ENCODE results near the gene KCNAB2.

Gene KCNAB2

DNA sequence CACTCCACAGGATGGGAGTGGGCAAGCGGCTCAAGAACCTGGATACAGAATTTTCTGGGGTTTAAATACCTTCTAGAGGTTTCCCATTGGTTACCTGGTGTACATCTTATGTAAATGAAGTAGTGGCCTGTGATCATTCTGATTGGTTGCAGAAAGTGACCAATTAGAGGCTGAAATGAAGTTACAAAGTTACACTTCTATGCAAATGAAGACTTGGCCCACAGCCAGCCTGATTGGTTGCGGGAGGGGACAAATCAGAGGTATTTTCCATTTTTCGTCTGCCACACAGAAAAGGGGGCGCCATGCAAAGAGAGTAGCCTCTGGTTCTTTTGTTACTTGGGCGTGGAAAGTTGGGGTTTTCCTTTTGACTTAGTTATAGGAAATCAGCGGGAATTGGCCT is 8.9 kb downstream of the KCNAB2 start:
- H3F3A ChIP-seq (ENCODE audit: insufficient read depth, low read length), result no peaks in the 10 kb centered on the region
- no peaks in the 10 kb centered on the region for H3K27me3 ChIP-seq (ENCODE audit: insufficient read depth, low read length)
- H3K27ac ChIP-seq (ENCODE audit: low read depth, low read length, poor library complexity, severe bottlenecking), result no peak overlapping the region
- no peaks in the 10 kb centered on the region for H4K20me1 ChIP-seq (ENCODE audit: insufficient read depth, low read length)
- no peak overlapping the region for H3K4me2 ChIP-seq (ENCODE audit: low read length)
- H3K36me3 ChIP-seq (ENCODE audit: insufficient read depth, low read length), result 0 out of 2 replicates have a peak, but pooled peaks cover 4% of the 10 kb centered on the region
- TF ChIP-seq EZH2 (IDR thresholded peaks at IDR 0.05; ENCODE audit: borderline replicate concordance, low read length), result no peak
- TF ChIP-seq, protein P1, sequence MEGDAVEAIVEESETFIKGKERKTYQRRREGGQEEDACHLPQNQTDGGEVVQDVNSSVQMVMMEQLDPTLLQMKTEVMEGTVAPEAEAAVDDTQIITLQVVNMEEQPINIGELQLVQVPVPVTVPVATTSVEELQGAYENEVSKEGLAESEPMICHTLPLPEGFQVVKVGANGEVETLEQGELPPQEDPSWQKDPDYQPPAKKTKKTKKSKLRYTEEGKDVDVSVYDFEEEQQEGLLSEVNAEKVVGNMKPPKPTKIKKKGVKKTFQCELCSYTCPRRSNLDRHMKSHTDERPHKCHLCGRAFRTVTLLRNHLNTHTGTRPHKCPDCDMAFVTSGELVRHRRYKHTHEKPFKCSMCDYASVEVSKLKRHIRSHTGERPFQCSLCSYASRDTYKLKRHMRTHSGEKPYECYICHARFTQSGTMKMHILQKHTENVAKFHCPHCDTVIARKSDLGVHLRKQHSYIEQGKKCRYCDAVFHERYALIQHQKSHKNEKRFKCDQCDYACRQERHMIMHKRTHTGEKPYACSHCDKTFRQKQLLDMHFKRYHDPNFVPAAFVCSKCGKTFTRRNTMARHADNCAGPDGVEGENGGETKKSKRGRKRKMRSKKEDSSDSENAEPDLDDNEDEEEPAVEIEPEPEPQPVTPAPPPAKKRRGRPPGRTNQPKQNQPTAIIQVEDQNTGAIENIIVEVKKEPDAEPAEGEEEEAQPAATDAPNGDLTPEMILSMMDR (IDR thresholded peaks at IDR 0.05; ENCODE audit: low read length), result no peak
- no peaks in the 10 kb centered on the region for H3K9me3 ChIP-seq (ENCODE audit: low read length)
- no peaks in the 10 kb centered on the region for H3K79me2 ChIP-seq (ENCODE audit: insufficient read depth, low read length)
- H3K9me2 ChIP-seq (ENCODE audit: low read depth, low read length), result no peaks in the 10 kb centered on the region
- H3K4me3 ChIP-seq (ENCODE audit: low read depth, low read length, poor library complexity, severe bottlenecking), result no peak overlapping the region
- H3K4me1 ChIP-seq (ENCODE audit: insufficient read depth, low read length, severe bottlenecking), result no peaks in the 10 kb centered on the region
- H3K9ac ChIP-seq (ENCODE audit: low read length), result no peak overlapping the region
- no peak overlapping the region for H2AFZ ChIP-seq (ENCODE audit: low read length)

DNA sequence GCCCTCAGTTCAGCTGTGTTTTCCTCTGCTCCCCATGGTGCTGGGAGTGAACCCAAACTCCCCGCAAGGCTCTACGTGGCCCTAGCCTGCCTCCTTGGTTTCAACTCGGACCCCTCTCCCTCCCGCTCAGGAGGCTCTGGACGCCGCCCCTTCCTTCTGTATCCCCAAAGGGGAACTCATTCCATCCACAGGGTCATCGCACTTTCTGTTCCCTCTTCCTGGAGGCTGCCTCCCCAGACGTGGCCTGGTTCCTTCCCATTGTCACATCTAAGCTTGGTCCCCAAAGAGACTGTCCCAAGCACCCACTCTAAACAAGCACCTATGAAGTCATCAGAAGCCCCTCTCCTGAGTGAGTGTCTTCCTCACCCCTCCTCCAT is 10.9 kb downstream of the KCNAB2 start:
- no peak overlapping the region for H3K4me3 ChIP-seq (ENCODE audit: low read depth, low read length, poor library complexity, severe bottlenecking)
- no peak overlapping the region for H3K27ac ChIP-seq (ENCODE audit: low read depth, low read length, poor library complexity, severe bottlenecking)
- TF ChIP-seq, protein P1 (IDR thresholded peaks at IDR 0.05; ENCODE audit: low read length), result no peak
- no peaks in the 10 kb centered on the region for H3K9me2 ChIP-seq (ENCODE audit: low read depth, low read length)
- H3K79me2 ChIP-seq (ENCODE audit: insufficient read depth, low read length), result no peaks in the 10 kb centered on the region
- H4K20me1 ChIP-seq (ENCODE audit: insufficient read depth, low read length), result no peaks in the 10 kb centered on the region
- no peak overlapping the region for H3K9ac ChIP-seq (ENCODE audit: low read length)
- H2AFZ ChIP-seq (ENCODE audit: low read length), result no peak overlapping the region
- H3K4me1 ChIP-seq (ENCODE audit: insufficient read depth, low read length, severe bottlenecking), result no peaks in the 10 kb centered on the region
- H3K27me3 ChIP-seq (ENCODE audit: insufficient read depth, low read length), result no peaks in the 10 kb centered on the region
- no peak overlapping the region for H3K4me2 ChIP-seq (ENCODE audit: low read length)
- no peaks in the 10 kb centered on the region for H3K9me3 ChIP-seq (ENCODE audit: low read length)
- no peaks in the 10 kb centered on the region for H3F3A ChIP-seq (ENCODE audit: insufficient read depth, low read length)
- H3K36me3 ChIP-seq (ENCODE audit: insufficient read depth, low read length), result peaks cover 12% of the 10 kb centered on the region; the same call in 1 of the 2 replicates

DNA sequence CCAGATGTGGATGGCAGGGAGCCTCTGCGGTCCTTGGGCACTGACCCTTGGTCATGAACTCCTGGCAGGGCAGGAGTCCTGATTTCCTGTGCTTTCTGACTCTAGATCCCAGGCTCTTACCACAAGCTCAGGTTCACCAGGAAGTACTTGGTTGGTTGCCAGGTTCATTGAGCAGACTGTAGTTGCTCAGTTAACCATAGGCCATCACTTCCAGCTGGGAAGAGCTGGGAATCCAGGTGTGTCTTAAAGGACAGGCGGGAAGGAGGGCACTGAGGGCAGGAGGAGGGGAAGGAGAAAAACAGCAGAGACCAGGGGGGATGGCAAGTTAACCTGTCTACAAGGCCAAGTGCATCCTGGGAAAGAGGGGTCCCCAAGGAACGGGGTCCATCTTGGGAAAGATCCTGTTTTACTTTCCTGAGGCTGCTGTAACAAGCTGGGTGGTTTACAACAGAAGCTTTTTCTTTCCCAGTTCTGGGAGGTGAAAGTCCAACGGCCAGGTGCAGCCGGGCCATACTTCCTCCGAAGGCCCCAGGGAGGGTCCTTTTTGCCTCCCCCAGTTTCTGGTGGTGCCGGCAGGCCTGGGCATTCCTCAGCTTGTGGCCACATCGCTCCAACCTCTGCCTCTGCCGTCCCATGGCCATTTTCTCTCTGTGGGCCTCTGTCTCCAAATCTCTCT is 11.6 kb downstream of the KCNAB2 start:
- Histone ChIP-seq H3F3A (ENCODE audit: insufficient read depth, low read length) (no peaks in the 10 kb centered on the region), H3K27me3 (ENCODE audit: insufficient read depth, low read length) (no peaks in the 10 kb centered on the region), H3K4me2 (ENCODE audit: low read length) (no peak overlapping the region), H3K9me2 (ENCODE audit: low read depth, low read length) (no peaks in the 10 kb centered on the region), H3K27ac (ENCODE audit: low read depth, low read length, poor library complexity, severe bottlenecking) (no peak overlapping the region), H3K9me3 (ENCODE audit: low read length) (no peaks in the 10 kb centered on the region), H3K4me1 (ENCODE audit: insufficient read depth, low read length, severe bottlenecking) (no peaks in the 10 kb centered on the region), H3K79me2 (ENCODE audit: insufficient read depth, low read length) (no peaks in the 10 kb centered on the region), H2AFZ (ENCODE audit: low read length) (no peak overlapping the region), H3K9ac (ENCODE audit: low read length) (no peak overlapping the region), H4K20me1 (ENCODE audit: insufficient read depth, low read length) (no peaks in the 10 kb centered on the region), H3K36me3 (ENCODE audit: insufficient read depth, low read length) (peaks cover 12% of the 10 kb centered on the region; the same call in 1 of the 2 replicates), H3K4me3 (ENCODE audit: low read depth, low read length, poor library complexity, severe bottlenecking) (no peak overlapping the region)
- no peak for TF ChIP-seq EZH2 (IDR thresholded peaks at IDR 0.05; ENCODE audit: borderline replicate concordance, low read length)
- TF ChIP-seq, protein P1 (IDR thresholded peaks at IDR 0.05; ENCODE audit: low read length), result no peak
